NCI-H187 (cell line): ENCODE measurements around the gene PSMD6.
A peak's percentile ranks its signal among the peaks of the same experiment; 100 is the strongest.

ENCODE experiments used
- DNase-seq, 2 experiments: peaks; one replicate each; lab custom pipeline; 2025; lab: John Stamatoyannopoulos, UW

Gene PSMD6

DNA sequence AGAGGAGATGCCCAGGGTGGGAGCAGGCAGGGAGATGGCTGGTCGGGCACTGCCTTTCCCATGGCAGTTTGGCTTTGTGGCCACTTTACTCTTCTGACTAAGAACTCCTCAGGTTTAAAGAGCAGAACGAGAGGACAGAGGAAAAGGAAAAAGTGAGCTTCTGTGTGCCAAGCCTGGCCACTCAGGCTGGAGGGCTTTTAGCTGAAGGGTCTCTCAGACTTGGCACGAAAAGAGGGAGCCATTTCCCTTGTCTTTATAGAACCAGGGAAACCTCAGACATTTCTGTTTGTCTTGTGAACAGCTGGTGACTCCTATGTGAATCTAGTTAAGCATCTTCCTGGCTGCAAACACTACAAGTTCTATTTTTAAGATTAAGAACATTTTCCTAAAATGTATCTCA, 23.3 kb upstream of the PSMD6 start:
- DNase-seq: peak; percentile 18 to 46

DNA sequence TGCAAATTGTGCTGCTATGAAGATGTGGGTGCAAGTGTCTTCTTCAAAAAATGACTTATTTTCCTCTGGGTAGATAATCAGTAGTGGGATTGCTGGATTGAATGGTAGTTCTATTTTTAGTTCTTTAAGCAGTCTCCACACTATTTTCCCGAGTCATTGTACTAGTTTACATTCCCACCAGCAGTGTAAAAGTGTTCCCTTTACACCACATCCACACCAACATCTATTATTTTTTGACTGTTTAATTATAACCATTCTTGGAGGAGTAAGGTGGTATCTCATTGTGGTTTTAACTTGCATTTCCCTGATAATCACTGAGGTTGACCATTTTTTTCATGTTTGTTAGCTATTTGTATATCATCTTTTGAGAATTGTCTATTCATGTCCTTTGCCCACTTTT, 19.7 kb upstream of the PSMD6 start:
- no peak for DNase-seq

DNA sequence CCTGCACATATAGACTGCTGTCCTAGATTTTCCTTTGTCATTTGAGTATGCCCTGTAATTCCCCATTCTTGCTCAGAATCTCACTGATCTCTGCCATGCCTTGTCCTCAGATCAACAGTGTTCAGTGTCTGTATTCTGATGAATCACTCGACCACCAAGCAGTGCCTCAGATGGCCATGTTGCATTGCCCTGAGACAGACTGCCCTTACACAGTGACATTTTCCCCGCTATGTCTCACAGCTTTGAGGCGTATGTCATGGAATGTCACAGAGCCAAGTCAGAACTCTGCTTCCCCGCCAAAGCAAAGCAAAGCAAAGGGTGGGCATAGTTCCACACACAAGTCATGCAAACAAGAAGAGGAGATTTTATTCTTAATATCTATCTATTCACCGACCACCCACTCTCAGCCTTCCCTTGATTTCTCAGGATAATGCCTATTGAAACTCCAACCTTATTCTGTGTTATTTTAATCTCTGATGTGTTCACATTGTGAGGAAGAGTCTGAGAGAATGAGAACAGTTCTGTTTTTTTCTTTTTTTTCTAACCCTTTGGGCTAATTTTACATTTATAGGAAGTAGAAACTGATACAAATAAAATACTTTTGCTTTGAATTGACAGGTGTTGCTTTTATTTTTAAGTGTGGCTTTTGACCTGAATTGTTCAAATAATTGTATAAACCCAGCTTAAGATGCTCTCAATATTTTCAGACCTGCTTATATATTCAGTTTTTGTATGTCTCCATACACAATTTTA, 16.9 kb upstream of the PSMD6 start:
- DNase-seq: no peak

DNA sequence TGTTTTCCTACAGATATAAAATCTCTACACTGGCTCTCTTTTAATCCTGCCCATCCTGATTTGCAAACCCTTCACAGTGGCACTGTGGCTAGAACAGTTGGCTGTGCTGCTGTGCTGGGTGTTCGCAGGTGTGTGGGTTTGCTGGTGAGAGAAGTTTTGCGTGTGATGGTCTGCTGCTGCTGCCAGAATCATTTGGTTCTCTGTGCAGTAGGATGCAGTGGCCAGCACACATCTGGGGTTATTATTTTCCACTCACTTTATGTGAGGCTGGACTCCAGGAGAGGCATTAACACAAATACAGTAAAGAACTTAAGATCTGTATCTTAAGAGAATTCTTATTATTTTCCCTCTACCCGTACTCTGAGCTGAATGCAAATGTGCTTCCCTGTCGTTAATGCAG, 16.0 kb upstream of the PSMD6 start:
- DNase-seq: no peak

DNA sequence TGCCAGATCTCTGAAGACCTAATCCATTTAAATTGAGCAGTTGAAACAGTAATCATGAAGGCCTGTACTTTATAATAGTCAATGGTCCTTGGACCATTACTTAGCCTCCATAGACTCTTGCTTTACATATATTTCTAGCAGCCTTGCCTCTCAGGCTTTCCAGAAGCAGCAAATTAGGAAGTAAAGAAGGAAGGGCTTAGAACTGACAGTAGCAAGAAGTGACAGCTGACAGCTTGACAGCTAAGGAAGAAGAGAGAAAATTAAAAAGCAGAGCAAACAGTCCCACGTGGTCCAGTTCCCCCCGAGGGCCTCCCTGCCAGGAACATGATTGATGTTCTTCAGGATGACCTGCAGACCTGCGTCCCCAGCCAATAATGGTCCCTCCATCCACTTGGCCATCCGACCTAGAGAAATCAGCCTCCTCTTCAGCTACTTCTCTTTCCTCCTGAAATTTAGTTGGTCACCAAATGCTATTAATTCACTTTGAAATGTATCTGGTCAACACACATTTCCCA, 15.0 kb upstream of the PSMD6 start:
- no peak for DNase-seq

DNA sequence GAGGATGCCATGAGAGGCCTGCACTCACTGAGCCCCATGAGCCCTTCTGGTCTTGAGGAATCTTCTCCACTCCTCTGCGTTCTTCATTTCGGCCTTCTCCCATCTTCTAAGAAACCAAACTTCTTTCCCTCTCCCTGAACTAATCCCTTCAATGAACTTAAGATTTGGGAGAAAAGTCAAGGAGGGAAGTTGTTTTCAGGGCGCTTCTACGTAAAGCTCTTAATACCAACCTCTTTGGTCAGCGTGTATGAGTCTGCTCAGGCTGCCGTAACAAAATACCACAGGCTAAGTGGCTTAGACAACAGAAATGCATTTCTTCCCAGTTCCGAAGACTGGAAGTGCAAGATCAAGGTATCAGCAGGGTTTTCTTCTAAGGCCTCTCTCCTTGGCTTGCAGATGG, 13.8 kb upstream of the PSMD6 start:
- no peak for DNase-seq

DNA sequence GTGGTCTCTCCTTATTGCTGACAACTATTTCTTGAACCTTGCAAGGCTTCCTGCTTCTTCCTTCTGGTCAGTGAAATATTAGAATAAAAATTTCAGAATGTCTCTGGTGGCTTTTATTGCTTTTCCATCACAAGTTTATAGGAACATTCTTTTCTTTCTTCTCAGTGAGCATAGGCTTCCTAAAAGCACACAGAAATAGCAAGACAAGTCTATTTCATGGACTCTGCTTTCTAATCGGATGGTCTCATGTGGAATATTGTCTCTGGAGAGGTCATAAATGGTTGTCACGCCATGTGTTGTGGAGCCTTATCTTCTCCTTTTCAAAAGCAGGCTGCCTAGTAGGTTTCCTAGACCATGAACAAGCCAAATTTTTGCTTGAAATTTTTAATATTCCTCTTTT, 9.8 kb upstream of the PSMD6 start:
- no peak for DNase-seq

DNA sequence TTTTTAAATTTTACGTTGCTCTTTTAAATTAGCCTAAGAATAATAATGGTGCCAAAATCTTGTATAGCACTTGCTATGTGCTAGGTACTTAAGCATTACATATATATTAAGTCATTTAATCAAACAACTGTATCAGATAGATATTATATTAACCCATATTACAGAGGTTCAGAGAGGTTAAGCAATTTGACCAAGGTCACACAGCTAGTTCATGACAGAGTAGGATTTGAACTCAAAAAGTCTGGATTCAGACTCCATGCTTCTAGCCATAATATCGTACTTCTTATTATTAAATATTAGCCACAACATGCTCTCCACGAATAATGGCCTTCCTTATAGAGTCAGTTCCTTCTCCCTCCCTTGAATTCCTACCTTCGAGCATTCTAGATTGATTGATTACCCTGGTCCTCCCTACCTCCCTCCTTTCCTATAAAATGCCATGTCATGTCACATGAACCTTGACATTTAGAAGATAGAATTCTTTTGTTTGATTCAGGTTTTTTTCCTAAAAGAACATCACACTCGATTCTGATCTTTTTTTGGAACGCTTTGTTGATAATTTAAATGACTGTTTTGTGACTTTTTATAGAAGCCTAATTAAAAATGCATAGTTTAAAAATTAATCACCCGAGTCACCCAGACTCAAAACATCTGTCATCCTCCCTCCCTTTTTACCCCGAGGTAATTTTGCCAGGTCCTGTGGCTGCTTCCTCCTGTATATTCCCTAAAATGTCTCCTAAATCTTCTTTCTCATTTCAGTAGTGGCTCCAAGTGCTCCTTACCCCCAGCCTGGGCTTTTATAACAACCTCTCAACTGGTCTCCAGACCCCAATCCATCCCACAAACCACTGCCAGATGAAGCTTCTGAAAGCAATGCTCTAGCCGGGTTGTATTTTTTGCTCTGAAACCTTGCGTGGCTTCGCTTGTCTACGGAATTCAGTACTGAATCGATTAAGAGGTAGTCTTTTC, 8.5 kb upstream of the PSMD6 start:
- no peak for DNase-seq

DNA sequence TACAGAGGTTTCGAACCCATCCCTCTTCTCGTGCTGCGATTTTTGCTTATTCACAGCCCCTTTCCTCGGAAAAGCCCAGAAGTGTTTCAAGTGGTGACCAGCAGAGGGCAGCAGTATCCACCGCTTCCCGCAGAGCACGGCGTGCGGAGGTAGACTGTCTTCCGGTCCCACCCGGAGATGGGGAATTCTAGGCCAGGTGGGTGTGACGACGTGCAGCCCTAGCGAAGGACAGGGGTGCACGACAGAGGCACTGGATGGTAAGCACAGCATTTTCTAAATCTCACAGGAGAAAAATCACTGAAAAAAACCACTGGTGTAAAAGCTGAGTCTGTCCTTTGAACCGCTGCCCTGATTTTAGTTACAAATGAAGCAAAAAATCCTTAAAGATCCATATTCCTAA, 7.4 kb upstream of the PSMD6 start:
- peak in 1 of 2 experiments; percentile 32 for DNase-seq

DNA sequence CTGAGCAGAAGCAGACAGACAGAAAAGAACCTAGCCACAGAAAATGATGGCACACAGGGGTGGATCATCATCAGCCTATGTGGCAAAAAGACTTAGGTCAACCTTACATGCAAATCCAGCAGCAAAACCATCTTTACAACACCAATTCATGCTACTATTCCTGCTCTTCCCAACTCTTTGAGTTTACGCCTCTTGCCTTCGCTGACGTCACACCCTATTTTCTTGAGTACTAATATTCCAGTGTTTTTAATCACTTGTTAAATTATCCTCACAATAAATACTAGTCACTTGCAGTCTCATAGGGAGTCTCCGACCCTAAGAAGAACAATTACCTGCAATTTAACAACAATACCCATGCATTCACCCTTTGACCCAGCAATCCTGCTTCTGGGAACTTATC, 6.0 kb upstream of the PSMD6 start:
- no peak for DNase-seq

DNA sequence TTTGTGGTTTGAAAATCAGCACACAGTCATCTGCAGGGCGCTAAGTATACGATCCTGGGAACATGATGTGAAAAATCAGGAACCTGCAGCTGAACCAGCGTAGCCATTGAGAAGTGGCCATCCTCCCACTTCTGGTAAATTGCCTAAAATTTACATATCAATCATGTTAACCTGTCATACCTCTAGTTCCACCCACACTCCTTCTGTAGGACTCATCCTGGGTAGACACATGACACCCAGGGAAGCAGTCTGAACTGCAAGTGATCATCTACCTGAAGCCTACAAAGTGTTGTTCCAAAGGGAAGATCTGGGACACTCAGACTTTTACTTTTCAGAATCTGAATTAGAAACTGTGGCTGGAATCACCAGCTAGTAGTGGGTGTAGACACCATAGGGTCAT, 5.5 kb upstream of the PSMD6 start:
- DNase-seq: no peak

DNA sequence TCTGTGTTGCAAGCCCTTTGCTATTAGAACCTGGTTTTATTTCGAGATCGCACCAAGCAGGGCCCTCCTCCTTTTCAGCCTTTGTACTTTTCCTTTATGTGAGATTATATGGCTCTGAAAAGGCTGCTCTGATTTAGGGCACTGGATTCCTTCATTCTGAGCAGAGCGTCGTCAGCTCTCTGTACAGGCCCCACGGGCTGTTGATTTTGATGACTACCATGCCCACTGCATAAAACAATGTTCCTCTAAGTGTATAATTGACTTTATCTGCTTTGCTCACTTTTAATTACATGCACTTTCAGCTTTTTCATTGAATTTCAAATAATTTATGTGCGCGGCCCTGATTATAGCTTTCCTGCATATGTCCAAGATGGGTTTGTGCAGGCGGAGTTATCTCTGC, 4.4 kb upstream of the PSMD6 start:
- DNase-seq: no peak

DNA sequence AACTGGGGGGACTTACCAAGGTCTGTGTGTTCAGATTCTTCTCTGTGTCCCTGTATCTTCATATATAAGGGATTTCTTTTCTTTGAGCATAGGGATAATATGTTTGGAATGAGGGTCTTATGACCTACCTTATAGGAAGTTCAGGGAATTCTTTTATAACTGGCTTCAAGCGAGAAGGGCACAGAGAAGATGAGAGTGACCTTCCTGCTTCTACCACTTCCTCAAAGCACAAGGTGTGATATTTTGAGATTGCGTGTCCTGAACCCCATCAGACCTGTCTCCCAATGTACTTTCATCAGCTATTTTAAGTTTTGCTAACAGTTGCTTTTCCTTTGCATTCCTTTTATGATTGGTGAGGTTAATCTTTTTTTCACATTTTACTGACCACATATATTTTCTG, 3.1 kb upstream of the PSMD6 start:
- DNase-seq: no peak

DNA sequence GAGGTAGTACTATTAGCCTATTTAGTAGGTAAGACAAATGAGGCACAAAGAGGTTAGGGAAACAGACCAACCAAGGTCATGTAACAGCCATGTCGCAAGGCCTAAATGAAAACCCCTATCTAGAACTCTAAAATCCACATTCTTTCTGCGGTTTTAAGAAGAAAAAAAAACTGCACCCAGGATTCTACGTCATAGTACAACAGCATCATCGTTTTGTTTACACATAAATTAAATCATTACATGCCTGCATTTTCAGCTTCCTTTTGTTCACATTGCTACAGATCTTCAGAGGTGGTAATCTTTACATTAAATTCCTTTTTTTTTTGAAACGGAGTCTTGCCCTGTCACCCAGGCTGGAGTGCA, 548 bp upstream of the PSMD6 start:
- no peak for DNase-seq

DNA sequence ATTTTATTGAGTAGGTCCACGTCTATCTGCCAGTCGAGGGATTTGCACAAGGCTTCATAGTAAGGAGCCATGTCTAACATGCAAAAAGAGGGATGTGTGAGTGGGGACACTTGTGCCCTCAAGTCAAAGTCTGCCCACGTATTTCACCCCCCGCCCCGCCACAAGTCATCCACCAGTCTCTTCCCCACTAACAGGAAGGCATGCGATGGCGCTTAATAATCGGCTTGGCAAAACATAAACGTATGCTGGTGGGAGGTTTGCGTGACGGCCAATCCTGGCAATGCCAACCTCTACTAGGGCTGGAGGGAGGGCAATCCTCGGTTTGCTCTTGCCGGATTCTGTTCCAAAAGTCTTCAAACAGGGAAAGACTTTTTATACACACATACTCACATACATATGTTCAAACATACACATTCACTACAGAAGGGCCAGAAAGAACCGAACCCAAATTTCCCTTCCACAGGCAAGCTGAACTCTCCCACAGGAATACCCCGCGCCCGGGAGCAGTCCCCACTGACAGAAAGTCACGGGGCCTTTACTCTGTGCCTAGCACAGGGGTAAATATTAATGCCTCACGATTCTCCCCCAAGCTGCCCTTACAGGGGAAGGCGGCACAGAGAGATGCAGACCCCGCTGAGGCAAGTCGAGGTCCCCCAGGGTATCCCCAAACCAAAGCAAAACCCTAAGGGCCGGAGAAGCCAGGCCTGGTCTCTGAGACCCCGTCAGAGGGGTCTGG, 675 bp downstream of the PSMD6 start:
- no peak for DNase-seq

DNA sequence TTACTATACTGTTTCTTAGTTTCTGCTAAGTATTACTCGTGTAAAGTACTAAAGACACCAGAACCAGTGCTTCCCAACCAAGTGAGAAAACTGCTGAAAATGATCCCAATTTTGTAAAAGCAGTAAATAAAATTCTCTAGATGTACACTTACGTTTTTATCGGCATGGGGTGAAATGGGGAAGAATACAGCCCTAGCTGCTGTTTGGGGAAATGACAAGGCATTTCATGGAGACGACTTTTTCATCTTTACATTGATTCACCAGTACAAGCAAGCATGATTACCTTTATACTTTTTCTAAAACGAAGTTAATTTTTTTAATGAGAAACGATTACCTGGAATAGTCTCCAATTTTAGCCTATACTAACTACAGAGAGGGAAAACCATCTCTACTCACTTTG, 1.4 kb downstream of the PSMD6 start:
- DNase-seq: no peak

DNA sequence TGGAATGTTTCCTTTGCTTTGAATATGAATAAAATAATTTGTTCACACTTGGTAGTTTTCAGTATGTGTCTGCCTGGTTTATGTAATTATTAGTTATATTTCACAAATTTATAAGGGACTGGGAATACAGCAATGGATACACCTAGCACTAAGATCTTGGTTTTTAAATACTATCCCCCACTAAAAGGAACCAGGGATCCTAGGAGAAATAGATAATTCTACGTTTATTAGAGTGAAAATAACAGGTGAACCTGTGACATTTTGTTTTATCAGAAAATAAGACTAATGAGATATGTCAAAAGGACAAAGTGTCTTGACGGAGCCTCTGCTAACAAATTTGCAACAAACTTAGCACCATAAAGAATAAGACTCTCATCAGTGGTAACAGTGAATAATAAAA, 3.4 kb downstream of the PSMD6 start:
- no peak for DNase-seq

DNA sequence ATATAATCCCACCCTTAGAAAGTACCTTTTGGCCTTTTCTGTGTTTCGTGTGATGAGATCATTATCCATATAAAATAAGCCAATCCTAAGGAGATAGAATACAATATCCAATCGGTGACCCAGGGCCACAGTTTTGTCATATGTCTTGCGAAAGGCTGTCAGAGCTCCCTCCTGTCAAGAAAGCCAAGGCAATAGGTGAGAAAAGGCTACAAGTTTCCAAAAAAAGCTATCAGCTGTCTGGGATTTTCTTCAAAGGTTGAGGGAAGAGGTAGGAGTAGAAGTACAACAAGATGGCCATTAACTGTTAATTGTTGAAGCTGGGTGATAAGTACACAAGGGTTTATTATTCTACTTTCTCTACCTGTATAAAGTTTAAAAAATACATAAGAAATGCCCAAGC, 4.0 kb downstream of the PSMD6 start:
- DNase-seq: no peak

DNA sequence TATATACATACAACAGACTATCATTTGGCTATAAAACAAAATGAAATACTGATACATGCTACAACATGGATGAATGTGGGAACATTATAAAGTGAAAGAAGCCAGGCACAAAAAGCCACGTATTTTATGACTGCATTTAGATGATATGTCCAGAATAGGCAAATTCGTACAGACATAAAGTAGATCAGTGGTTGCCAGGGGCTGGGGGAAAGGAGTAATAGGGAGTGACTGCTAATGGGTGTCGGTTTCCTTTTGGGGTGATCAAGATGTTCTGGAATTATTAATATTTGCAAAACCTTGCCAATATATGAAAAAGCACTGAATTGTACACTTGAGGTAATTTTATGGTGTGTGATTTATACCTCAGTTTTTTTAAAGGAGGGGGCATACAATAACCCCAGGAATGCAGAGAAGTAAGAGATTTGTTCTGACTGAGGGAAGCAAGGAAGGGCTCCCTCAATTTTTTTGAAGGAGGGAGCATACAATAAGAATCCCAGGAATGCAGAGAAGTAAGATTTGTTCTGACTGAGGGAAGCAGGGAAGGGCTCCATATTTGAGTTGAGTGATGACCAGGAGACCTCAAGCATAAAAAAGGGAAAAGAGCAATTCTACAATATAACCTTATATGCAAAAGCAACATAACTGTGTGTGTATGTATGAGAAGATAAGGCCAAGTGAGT, 6.2 kb downstream of the PSMD6 start:
- no peak for DNase-seq

DNA sequence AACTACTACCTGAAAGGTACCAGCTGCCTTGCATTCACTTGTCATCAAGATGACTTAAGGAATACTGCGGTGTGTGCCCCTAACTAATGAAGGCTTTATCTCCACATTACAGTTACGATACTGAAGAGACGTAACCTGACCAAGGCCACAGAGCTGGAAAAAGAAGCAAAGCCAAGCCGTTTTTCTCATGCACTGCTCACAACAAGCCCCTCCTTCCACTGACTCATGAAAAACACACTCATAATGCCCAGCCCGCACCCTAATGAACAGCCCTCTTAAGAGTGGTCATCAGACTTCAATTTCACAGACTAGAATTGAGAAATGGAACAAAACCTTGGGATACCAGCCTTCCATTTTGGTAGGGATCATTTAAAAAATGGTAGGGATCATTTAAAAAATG, 11.6 kb downstream of the PSMD6 start:
- DNase-seq: no peak

DNA sequence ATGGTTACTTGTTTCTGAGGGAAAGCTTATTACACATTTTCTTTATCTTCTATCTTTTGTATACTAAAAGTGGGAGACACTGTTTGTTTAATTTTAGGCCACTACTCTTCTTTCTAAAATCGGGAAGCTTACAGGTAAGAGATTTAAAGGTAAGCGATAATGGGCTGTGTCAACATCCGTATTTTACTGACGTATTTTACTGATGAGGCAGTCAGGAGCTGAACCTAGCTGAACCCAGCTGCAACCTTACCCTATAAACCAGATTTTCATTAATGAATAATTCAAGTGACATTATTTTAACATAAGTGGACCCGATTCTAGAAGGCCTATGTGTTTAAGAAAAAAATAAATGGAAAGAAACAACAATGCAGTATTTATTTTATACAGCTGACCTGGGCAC, 13.1 kb downstream of the PSMD6 start:
- DNase-seq: no peak

DNA sequence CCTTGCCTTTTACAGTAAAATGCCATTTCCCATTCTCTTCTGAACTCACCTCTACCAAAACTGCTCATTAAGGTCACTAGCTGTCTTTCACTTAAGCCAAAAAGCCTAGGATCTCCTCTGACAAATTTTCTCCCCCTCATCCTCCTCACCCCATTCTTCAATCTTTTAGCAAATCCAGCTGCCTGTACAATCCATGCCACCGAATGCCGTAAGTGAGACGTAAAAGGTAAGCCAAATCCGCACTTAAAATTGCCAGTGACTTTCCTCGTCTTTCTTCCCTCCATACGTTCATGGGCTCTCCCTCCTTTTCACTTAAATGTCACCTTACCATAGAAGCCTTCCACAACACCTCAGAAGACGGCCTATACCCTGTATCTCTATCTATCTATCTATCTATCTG, 13.8 kb downstream of the PSMD6 start:
- no peak for DNase-seq
